Gastroesophageal sphincter (tissue), 4 donors: ENCODE measurements around the gene NEK7. TPM values are rescaled to one million over a fixed set of nuclear protein-coding genes. Genes with fewer than 3 reads are reported as not detected.

Experiments
- ATAC-seq: fragments of 150-250 bp; one replicate; pipeline ENCODE4 v1.9.1; 2016; ENCODE audit warnings: mild to moderate bottlenecking, moderate library complexity
- H3K27ac ChIP-seq, 4 donors: fragments of 200-600 bp; sonication (generic) in 3 of 4; 1 replicate in 3 of 4; 2 replicates in 1 of 4; pipeline ENCODE4 v1.5.1; 2016 to 2019
- H3K27me3 ChIP-seq: fragments of 200-600 bp; sonication (generic); one replicate; pipeline ENCODE4 v1.5.1; 2019
- H3K36me3 ChIP-seq, 2 donors: fragments of 200-600 bp; sonication (generic); one replicate each; pipeline ENCODE4 v1.5.1; 2019; ENCODE audit warnings: control low read depth in 1 of 2
- H3K4me1 ChIP-seq, 3 donors: fragments of 200-600 bp; sonication (generic); 1 replicate in 2 of 3; 2 replicates in 1 of 3; pipeline ENCODE4 v1.5.1; 2016 to 2019; ENCODE audit warnings: control low read depth in 2 of 3
- H3K4me3 ChIP-seq, 2 donors: fragments of 200-600 bp; sonication (generic); one replicate each; pipeline ENCODE4 v1.5.1; 2019; ENCODE audit warnings: mild to moderate bottlenecking in 1 of 2, moderate library complexity in 1 of 2
- H3K9me3 ChIP-seq, 3 donors: fragments of 200-600 bp; sonication (generic); one replicate each; pipeline ENCODE4 v1.5.1; 2017 to 2019; ENCODE audit warnings: control low read depth in 2 of 3
- EP300 ChIP-seq: sonication (generic); formaldehyde crosslinking; IDR thresholded peaks from one replicate; pipeline ENCODE4 v1.6.1; 2017; ENCODE audit warnings: antibody characterized with exemption, mild to moderate bottlenecking
- POLR2A ChIP-seq, 2 donors: fragments of 450-650 bp; IDR thresholded peaks; one replicate each; pipeline ENCODE4 v1.6.1; 2017; ENCODE audit warnings: antibody characterized with exemption in 2 of 2, mild to moderate bottlenecking in 2 of 2, moderate library complexity in 1 of 2
- POLR2AphosphoS5 ChIP-seq: sonication (generic); formaldehyde crosslinking; IDR thresholded peaks from one replicate; pipeline ENCODE4 v1.6.1; 2017; ENCODE audit warnings: antibody characterized with exemption
- WGBS, 2 donors: methylation state at CpG; one replicate each; pipeline ENCODE4 v1.1.5; 2018; ENCODE audit warnings: low coverage in 1 of 2; 5-methylcytosine and 5-hydroxymethylcytosine counted together
- total RNA-seq, 4 donors: library from RNA; depleted of rRNA; stranded (reverse); fragments of >200 nt; gene quantifications; one replicate each; pipeline ENCODE4 v1.1.0, GENCODE V29; 2016
- TF ChIP-seq, protein P1 (sequence below), 4 experiments: fragments of 200-600 bp in 2 of 4; fragments of 450-650 bp in 2 of 4; sonication (generic) in 1 of 4; IDR thresholded peaks; one replicate each; pipeline ENCODE4 v1.5.1; 2017 to 2019; ENCODE audit warnings: antibody characterized with exemption in 4 of 4, mild to moderate bottlenecking in 2 of 4, moderate library complexity in 2 of 4

NEK7 gene
- total RNA-seq, 4 donors from 2014 or later: 114 to 250 (median 181) TPM

DNA sequence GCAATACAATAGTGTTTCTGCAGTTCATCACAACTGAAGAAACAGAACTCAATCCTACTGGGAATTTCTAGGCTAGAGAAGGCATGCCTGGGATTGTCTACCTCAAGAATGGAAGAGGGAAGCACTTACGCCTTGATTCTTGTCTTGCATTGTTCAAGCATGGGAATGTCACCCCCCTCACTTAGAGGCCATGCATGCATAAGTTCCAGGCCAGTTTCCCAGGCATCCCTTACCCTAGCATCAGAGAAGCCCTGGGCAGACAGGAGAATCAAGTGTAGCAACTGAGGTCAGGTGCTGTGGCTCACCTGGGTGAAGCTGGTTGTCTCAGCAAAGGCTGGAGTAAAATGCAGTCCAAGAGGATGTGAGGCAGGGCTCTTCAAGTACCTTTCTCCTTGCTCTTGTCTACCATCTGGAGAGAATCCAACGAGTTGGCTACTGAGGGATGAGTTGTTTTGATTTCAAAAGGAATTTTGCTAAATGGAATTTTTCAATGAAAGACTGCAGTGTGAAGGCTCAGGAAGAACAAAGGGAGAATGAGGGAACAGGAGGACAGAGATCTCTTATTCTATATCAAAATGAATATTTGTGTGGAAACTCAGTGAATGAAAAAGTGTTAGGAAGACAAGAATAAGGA is 174.3 kb downstream of the NEK7 start:
- TF ChIP-seq, protein P1, sequence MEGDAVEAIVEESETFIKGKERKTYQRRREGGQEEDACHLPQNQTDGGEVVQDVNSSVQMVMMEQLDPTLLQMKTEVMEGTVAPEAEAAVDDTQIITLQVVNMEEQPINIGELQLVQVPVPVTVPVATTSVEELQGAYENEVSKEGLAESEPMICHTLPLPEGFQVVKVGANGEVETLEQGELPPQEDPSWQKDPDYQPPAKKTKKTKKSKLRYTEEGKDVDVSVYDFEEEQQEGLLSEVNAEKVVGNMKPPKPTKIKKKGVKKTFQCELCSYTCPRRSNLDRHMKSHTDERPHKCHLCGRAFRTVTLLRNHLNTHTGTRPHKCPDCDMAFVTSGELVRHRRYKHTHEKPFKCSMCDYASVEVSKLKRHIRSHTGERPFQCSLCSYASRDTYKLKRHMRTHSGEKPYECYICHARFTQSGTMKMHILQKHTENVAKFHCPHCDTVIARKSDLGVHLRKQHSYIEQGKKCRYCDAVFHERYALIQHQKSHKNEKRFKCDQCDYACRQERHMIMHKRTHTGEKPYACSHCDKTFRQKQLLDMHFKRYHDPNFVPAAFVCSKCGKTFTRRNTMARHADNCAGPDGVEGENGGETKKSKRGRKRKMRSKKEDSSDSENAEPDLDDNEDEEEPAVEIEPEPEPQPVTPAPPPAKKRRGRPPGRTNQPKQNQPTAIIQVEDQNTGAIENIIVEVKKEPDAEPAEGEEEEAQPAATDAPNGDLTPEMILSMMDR (IDR thresholded peaks at IDR 0.05): no peak
- WGBS, 2 donors: 20 to 55% methylated on average over 1 to 2 of the region's 2 CpGs
- ATAC-seq: no peak
- Histone ChIP-seq H3K36me3 (no peaks in the 10 kb centered on the region), H3K9me3 (no peaks in the 10 kb centered on the region), H3K27me3 (peaks cover 11% of the 10 kb centered on the region), H3K4me1 (no peaks in the 10 kb centered on the region), H3K27ac (no peak overlapping the region), H3K4me3 (no peak overlapping the region)

DNA sequence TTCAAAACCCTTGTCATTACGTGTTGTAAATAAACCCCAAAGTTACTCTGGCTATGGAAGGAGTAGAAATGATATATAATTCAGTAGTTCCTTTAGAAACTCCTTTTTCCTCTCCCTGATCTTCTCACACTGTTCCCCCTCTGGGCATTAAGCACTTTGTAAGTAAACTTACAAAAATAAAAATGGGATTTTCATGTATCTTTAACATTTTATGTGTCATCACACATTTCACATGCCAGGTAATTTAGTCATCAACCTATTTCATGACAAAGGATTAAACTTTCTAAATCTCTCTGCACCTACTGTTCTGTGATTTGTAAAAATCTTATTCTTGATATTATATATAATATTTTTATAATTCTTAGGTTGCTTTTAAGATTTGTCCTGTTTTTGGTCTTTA is 176.9 kb downstream of the NEK7 start:
- TF ChIP-seq POLR2AphosphoS5: no peak
- TF ChIP-seq POLR2A (IDR thresholded peaks at IDR 0.05): no peak
- TF ChIP-seq EP300: no peak
- TF ChIP-seq, protein P1 (IDR thresholded peaks at IDR 0.05): no peak
- WGBS, 2 donors: 59 to 75% methylated on average over 1 of the region's 1 CpG
- no peak overlapping the region for H3K27ac ChIP-seq
- ATAC-seq: no peak
- no peaks in the 10 kb centered on the region for H3K36me3 ChIP-seq
- no peaks in the 10 kb centered on the region for H3K4me1 ChIP-seq
- no peak overlapping the region for H3K4me3 ChIP-seq
- no peaks in the 10 kb centered on the region for H3K9me3 ChIP-seq
- H3K27me3 ChIP-seq: peaks cover 5% of the 10 kb centered on the region

DNA sequence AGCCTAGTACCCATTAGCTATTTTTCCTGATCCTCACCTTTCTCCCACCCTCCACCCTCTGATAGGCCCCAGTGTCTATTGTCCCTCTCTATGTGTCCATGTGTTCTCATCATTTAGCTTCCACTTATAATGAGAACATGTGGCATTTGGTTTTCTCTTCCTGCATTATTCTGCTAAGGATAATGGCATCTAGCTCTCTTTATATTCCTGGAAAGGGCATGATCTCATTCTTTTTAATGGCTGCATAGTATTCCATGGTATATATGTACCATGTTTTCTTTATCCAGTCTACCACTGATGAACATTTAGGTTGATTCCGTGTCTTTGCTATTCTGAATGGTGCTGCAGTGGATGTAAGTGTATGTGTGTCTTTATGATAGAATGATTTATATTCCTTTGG is 178.9 kb downstream of the NEK7 start:
- no peak for ATAC-seq
- TF ChIP-seq EP300 (no peak), POLR2A (IDR thresholded peaks at IDR 0.05) (no peak), POLR2AphosphoS5 (no peak)
- TF ChIP-seq, protein P1 (IDR thresholded peaks at IDR 0.05): no peak
- Histone ChIP-seq H3K4me3 (no peak overlapping the region), H3K27me3 (no peaks in the 10 kb centered on the region), H3K36me3 (no peaks in the 10 kb centered on the region), H3K27ac (no peak overlapping the region), H3K9me3 (no peaks in the 10 kb centered on the region), H3K4me1 (no peaks in the 10 kb centered on the region)
- 92% methylated on average over 1 of the region's 1 CpG; no CpG with 5 or more reads in 1 of the 2 donors for WGBS, 2 donors

DNA sequence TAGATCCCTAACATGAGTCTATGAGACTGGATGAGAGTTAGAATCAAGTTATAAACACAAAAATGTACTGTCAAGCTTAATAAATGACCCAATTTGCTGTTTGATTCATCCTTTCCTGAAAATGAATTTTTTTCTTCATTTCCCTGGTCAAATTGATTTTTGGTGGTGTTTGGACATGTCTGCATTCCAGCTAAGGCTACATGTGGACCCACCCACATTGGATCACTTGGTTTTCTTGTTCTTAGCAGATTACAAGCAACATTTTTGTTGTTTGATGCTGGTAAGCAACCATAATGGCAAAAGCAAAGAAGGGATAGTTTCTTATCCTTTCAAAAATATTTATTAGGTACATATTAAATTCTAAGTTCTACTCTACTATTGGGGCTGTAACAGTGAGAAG is 181.1 kb downstream of the NEK7 start:
- Histone ChIP-seq H3K27ac (no peak overlapping the region), H3K36me3 (no peaks in the 10 kb centered on the region), H3K4me3 (no peak overlapping the region), H3K27me3 (no peaks in the 10 kb centered on the region), H3K9me3 (no peaks in the 10 kb centered on the region), H3K4me1 (no peaks in the 10 kb centered on the region)
- TF ChIP-seq, protein P1 (IDR thresholded peaks at IDR 0.05): no peak
- TF ChIP-seq POLR2AphosphoS5: no peak
- TF ChIP-seq EP300: no peak
- TF ChIP-seq POLR2A (IDR thresholded peaks at IDR 0.05): no peak
- ATAC-seq: no peak

DNA sequence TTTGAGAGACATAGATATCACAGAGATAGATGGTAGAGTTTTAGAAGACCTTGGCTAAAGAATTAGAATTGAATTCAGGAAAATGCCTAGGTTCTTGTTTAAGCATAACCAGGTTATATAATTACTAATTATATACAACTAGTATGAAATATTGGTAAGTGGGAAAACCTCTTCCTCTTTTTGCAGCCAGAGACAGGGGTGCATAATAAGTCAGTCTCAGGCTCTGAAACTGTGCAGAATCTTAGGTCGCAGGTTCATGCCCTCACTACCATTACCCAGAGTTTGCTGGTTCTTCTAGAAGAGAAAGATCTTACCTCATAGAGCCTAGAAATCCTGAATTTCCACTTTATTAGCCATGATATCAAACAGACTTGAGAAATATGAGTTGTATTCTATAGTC is 183.3 kb downstream of the NEK7 start:
- H3K9me3 ChIP-seq: no peaks in the 10 kb centered on the region
- ATAC-seq: no peak
- 100% methylated on average over 1 of the region's 1 CpG; no CpG with 5 or more reads in 1 of the 2 donors for WGBS, 2 donors
- H3K4me3 ChIP-seq: no peak overlapping the region
- no peaks in the 10 kb centered on the region for H3K27me3 ChIP-seq
- no peak overlapping the region for H3K27ac ChIP-seq
- TF ChIP-seq POLR2AphosphoS5 (no peak), EP300 (no peak), POLR2A (IDR thresholded peaks at IDR 0.05) (no peak)
- TF ChIP-seq, protein P1 (IDR thresholded peaks at IDR 0.05): no peak
- no peaks in the 10 kb centered on the region for H3K36me3 ChIP-seq
- H3K4me1 ChIP-seq: no peaks in the 10 kb centered on the region
